ENCODE measurements around the gene SNRNP48.

GRCh38 chr6:7555671-7556070 lies 34.3 kb upstream of the SNRNP48 start:
- TF ChIP-seq POLR2AphosphoS5 (IDR thresholded peaks at IDR 0.05) (no peak), CTCF (IDR thresholded peaks at IDR 0.05) (no peak), POLR2A (IDR thresholded peaks at IDR 0.05) (no peak)

Measured in breast epithelium (tissue), 3 donors.